GM18526 (cell line): ENCODE measurements around the gene HABP2.

Source experiments
- POLR2A ChIP-seq: IDR thresholded peaks from 3 replicates; pipeline ENCODE4 v1.6.1; 2011; ENCODE audit not compliant: insufficient read length; ENCODE audit errors: extremely low read depth

HABP2 gene

DNA sequence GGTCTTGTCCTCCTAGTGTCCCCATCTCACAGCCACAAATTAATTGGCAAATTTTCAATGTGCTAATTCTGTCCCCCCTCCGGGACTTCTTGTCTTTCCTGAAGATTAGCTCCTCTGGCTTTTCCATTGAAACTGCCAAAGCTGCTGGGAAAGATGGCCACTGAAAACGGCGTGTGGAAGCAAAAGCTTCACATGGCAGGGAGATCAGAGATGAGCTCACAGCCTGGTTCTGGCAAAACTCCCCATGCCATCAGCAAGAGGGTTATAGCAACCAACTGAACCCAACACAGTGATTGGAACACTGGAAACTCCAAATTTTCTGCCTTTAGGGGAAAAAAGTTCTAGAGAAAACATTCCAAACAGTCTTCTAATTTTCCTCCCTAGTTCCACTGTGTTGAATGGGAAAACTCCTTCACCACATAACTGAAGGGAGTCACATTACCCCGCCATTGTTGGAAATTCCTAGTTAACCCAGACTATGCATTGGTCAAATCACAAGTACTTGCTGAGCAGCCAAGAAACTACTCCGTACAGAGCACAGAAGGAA lies 74.0 kb downstream of the HABP2 start:
- no peak for TF ChIP-seq POLR2A

DNA sequence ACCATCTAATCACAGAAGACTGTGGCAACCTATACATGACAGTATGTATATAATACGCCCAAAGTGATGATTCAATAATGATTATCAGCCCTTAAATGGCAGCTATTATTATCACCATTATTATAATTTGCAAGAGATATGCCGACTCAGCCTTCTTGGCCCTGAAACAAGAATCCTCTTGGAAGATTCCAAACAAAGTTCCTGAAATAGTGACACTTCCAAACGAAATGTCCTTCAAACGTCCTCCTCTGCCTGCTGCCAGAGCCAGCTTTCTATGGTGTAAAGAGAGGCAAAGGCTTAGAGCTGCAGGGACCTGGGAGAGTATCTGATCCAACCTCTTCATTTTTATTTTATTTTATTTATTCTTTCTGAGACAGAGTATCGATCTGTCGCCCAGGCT lies 75.0 kb downstream of the HABP2 start:
- TF ChIP-seq POLR2A = no peak

DNA sequence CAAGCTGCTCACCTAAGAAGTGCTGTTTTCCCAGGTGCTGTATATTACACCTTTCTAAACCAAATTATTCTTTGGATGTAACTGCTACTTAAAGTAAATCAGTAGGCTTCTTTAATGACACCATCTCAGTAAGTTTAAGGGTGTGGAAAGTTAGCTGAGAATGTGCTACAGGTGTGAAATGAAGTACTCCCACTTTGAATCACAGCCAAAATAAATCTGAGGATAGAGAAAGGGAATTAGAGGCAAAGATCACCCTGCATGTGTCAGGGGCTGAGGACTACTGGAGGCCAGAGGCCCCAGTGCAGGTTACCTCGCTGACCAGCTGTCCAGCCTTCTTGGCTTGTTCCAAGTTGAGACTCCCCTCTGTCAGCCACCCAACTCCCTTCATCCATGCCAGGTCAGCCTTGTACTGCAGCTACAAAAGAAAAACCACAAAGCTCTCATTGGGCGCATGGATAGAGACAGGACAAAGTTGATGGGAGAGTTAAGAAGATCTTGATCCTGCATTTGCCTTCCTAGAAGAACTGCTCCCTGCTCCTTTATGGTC lies 75.8 kb downstream of the HABP2 start:
- TF ChIP-seq POLR2A = no peak

DNA sequence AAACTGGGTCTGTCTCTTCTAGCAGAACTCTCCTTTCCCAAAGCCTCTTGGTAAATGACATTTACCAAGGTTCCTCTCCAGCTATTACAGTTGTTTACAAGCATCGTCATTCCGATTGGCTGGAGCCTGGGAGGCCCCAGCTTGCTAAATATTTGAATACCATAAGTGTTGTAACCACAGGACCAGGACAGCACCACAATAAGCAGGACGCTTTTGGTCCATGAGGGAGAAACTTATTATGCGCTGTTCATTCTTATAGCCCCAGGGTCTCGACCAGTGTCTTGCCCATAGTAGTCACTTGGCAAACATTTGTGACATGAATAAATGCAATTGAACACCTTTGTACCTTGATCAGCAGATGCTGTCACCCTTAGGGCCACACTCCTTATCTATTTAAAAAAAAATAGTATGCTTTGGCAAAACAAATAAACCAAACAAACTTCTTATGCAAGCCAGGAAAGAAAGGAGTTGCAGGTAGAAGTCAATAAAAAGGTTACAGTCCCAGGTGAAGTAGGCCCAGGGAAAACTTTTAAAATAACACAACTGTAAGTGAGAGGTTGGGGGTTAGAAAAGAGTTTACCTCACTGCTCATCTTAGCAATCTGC lies 78.2 kb downstream of the HABP2 start:
- TF ChIP-seq POLR2A = no peak

DNA sequence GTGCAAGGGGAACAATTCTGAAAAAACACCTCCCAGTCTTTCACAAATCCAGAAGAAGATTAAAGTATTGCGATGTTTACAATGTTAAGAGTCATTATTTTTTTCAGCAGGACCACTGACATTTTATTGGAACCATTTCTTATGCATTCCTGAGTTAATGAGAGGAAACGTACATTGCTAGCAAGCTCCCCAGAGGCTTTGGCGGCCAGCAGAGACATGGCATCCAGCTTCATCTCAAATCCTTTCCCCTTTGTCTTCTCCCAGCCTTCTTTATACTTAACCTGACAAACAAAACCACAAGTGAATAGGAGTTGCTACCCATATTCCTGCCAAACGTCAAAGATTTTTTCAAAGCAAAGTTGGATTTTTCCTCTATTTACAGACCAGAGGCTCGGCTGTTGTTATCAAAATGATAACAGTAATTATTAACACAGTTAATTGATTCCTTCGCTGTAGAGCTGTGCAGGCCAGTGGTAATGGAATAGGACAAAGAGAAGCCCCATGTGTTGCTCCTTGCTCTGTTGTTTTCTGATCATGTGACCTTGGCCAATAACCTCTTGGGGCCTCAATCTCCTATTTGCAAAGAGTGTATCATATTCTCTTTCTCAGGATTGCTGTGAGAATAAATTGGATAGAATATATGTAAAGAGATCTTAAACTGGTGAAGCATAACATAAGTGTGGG lies 79.0 kb downstream of the HABP2 start:
- no peak for TF ChIP-seq POLR2A
